GM21723 (cell line): ENCODE measurements around the gene ANKRD53.
"Not testable (repeated sequence)": the region's sequence is repeated elsewhere in the genome, so short reads cannot be mapped to it uniquely, and the experiment has no call there.

Source experiments
- ATAC-seq: cut with Tn5 transposase; IDR thresholded peaks from one replicate; pipeline ENCODE4 v1.9.1; 2021; ENCODE audit warnings: mild to moderate bottlenecking, moderate library complexity; ENCODE audit not compliant: unreplicated experiment

ANKRD53 gene

DNA sequence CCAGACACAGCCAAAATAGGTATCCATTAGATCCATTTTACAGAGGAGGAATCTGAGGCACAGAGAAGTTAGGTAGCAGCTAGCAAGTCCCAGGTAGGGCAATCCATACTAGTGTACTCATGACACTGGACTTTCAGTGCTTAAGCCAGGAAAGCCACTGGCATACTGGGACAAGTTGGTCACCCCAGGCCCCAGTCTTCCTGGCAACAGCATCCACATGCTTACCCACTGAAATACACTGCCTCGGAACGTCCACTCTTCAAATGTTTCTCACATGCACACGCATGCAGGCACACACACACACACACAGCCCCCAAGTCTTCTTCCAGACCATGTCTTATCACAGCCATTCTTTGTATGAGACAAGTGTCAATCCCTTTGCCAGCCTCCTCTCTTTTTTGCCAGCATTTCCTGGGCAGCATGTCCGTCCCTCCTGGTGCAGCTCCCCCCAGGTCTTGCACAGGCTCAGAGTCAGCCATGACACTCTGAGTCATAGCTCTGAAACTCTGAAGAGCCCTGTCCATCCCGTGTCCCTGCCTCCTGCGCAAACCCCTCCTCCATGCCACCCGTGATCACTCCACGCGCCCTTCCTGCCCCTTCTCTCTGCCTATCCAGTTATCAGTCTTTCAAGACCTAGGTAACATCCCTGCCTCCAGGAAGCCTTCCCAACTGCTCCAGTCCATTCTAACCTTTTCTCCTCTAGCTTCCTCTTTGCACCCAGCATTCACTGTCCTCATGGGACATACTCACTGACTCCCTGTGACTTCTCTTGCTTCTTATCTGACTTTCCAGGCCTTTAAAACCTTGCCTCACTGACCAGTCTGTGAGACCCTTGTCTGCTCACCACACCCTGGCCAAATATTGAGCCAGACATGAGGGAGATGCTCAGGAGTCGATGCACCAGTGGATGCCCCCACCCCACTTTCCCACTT is 27.1 kb downstream of the ANKRD53 start:
- ATAC-seq = no peak

DNA sequence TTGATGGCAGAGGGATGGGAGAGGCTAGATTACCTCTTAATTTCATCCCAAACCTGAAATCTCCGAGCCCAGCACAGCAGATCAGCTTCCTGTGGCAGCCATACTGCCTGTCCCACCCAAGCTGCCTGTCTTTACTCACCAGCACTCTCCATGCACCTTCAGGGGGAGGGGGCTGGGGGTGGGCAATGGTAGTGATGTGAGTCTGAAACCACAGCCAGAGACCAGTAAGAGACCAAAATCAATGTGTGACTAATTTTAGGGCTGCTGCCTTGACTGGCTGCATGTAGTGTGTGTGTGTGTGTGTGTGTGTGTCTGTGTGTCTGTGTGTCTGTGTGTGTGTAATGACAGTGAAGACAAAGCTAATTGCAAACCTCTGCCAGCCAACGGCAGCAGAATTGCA is 27.9 kb downstream of the ANKRD53 start:
- ATAC-seq = no peak

DNA sequence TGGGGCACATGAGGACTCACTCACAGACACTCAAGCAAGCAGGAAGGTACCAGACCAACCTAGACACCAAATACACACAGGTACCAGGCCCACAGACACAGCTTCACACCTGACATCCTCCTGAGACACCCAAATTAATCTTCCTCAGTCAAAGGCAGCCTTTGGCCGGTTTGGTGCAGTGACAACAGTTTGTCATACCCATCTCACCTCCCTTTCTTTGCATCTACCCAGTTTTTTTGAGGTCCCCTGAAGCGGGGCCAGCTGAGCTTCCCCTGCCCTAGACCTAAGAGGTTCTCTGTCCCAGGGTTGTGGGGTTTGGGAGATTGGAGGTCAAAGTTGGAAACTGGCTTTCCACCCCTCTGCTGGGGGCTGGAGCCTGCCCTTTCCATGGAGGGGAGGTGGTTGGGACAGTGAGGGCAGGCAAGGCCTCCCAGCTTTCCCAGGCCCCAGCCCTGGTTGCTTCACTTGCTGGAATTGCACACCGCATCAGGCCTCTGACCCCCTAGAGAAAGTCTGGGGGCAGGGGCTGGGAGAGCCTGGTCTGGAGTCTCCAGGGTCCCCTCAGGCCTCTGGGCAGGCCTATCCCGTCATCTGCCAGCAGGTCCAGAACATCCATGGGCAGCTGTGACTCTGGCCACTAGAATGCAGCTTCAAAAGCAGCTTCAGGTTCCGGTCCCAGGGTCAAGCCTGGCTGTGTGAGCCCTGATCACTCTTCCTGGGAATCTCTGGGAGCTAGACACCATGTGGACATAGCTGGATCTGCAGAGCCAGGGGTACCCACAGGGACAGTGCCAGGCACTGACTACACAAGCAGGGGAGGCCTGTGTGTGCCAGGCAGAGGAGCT is 28.7 kb downstream of the ANKRD53 start:
- ATAC-seq = no peak

DNA sequence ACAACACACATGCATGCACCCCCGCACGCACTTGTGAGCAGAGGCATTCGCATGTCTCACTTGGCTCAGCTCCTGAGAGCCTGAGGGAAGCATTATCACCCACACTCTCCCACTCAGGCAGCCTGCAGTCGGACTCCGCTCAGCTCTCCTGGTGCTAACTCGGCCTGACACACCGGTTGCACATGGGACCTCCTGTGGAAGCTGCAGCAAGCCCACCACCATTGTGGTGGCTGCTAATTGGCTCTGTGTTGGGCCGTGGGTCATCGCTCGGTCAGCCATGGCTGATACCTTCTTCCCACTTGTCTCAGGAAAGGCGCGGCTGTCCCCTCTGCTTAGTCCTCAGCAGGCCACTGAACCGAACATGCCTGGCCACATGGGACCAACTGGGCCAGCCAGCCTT is 29.9 kb downstream of the ANKRD53 start:
- no peak for ATAC-seq

- not testable (repeated sequence) for ATAC-seq
Measured at GRCh38 chr2:71011786-71012185, 33.4 kb downstream of the ANKRD53 start.

GRCh38 chr2:71018625-71019024 is 40.2 kb downstream of the ANKRD53 start:
- no peak for ATAC-seq

DNA sequence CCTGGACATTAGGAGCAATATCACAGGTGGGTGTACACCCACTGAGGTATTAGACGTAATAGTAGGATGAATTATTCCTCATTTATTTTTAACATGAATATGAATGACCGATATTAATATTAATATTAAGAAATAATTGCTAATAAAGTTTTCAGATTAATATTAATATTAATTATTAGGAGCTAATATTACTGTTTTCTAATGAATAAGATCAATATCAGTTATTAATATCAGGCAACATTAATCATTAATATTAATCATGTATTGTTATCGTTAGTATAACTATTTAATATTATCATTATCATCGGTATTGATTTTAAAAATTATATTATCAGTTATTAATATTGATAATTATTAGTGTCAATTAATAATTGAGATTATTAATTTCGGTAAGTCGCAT is 41.6 kb downstream of the ANKRD53 start:
- ATAC-seq = not testable (repeated sequence)

GRCh38 chr2:71021394-71021793 is 43.0 kb downstream of the ANKRD53 start:
- ATAC-seq = not testable (repeated sequence)

DNA sequence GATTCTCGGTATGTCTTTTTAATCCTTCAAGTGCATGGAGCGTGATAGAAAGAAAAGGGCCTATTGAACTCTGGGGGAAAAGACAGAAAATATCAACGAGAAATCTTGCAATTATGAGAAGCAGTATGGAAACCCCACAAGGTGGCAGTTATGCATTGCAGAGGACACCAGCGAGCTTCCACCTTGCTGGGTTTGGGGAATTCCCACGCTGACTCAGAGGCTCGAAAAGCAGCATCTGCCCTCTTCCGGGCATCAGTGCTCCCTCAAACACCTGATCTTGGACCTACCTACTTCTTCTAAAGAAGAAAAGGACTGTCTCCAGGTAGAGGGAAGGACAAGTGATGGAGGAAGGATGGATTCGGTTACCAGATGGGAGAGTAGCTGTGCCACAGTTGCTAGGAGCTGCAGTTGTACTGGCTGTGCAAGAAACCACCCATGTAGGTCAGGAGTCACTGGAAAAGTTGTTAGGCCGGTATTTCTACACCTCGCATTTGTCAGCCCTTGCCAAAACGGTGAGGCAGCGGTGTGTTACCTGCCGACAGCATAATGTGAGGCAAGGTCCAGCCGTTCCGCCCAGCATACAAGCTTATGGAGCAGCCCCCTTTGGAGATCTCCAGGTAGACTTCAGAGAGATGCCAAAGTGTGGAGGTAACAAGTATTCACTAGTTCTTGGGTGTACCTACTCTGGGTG is 45.3 kb downstream of the ANKRD53 start:
- not testable (repeated sequence) for ATAC-seq
